Glutamatergic neuron (in vitro differentiated cells): ENCODE results near the gene WDFY1. TPM values are rescaled to one million over a fixed set of nuclear protein-coding genes. Genes with fewer than 3 reads are reported as not detected.

Experiments
- DNase-seq: peaks from one replicate; pipeline ENCODE4 v3.0.0; 2022
- H3K27ac Mint-ChIP-seq: one replicate; pipeline ENCODE4 v1.8.0; 2020; ENCODE audit warnings: mild to moderate bottlenecking, mixed read lengths, inconsistent platforms; ENCODE audit not compliant: unreplicated experiment
- H3K27me3 Mint-ChIP-seq: one replicate; pipeline ENCODE4 v1.8.0; 2020; ENCODE audit warnings: mild to moderate bottlenecking, moderate library complexity, mixed read lengths, inconsistent platforms; ENCODE audit not compliant: unreplicated experiment
- H3K36me3 Mint-ChIP-seq: one replicate; pipeline ENCODE4 v1.8.0; 2020; ENCODE audit warnings: mild to moderate bottlenecking, mixed read lengths, inconsistent platforms; ENCODE audit not compliant: unreplicated experiment
- H3K4me1 Mint-ChIP-seq: one replicate; pipeline ENCODE4 v1.8.0; 2020; ENCODE audit warnings: mild to moderate bottlenecking, low read depth, mixed read lengths, inconsistent platforms; ENCODE audit not compliant: unreplicated experiment
- H3K4me3 Mint-ChIP-seq: one replicate; pipeline ENCODE4 v1.8.0; 2020; ENCODE audit warnings: mild to moderate bottlenecking, mixed read lengths, inconsistent platforms; ENCODE audit not compliant: unreplicated experiment
- H3K9me3 Mint-ChIP-seq: one replicate; pipeline ENCODE4 v1.8.0; 2020; ENCODE audit warnings: mild to moderate bottlenecking, moderate library complexity, mixed read lengths, inconsistent platforms; ENCODE audit not compliant: unreplicated experiment
- CTCF ChIP-seq: fragments of 200-600 bp; sonication (generic); IDR thresholded peaks from one replicate; pipeline ENCODE4 v1.5.0; 2021; ENCODE audit not compliant: partially characterized antibody, unreplicated experiment
- total RNA-seq: library from RNA; stranded (reverse); fragmentation: NEBNext Ultra II Directional; extraction: Animal tissue kit (Norgen Biotek cat#: 25700); gene quantifications from one replicate; pipeline ENCODE4 v1.2.1, GENCODE V29; 2021; ENCODE audit not compliant: unreplicated experiment

Gene WDFY1
- total RNA-seq, 1 donor from 2014 or later: 33.0 TPM

- DNase-seq: no peak
- Mint-ChIP-seq H3K4me3 (no peak overlapping the region), H3K36me3 (no peaks in the 10 kb centered on the region), H3K4me1 (peaks cover 11% of the 10 kb centered on the region), H3K27ac (no peak overlapping the region), H3K9me3 (peaks cover 2% of the 10 kb centered on the region), H3K27me3 (no peaks in the 10 kb centered on the region)
- no peak for TF ChIP-seq CTCF
Measured at GRCh38 chr2:223905996-223906395, 39.1 kb downstream of the WDFY1 start.

DNA sequence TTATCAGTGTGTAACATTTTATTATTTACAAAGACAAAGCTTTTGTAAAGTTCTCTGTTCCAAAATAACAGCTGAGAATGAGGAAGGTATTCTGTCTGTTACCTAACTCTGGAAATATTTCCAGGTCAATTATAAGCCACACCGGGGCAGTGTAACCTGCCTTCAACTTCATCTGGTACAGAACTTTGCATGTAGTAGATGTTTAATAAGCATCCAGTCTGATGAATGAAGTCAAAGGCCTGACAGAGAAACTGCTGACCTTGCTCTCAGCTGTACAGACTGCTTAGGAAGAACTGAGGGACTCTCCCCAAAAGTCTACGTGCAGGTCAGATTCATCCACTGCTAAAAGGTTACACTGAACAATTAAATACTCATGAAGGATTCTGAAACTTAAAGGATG is 43.3 kb downstream of the WDFY1 start:
- DNase-seq: no peak
- Mint-ChIP-seq H3K4me3 (no peak overlapping the region), H3K36me3 (peaks cover 5% of the 10 kb centered on the region), H3K27ac (no peak overlapping the region), H3K9me3 (no peaks in the 10 kb centered on the region), H3K4me1 (peaks cover 17% of the 10 kb centered on the region), H3K27me3 (no peaks in the 10 kb centered on the region)
- no peak for TF ChIP-seq CTCF

DNA sequence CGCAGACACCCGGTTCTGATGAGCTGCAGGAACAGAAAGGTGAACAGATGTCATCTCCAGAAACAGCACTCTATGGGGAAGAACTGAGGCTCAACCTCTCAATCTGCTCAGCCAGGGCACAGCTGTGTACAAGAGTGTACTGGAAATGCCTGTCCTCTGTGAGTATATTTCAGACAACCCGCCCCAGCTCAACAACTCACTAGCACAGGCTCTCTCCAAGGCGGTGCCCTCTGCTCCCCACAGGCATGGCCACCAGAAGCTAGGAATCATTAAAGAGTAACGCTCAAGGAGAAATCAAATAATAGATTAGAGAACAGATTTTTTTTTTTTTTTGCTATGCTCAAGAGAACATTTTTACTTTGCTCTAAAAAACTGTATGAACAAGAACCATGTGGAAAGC is 43.8 kb downstream of the WDFY1 start:
- H3K27ac Mint-ChIP-seq: peak overlapping the region; percentile 89
- H3K4me3 Mint-ChIP-seq: peak overlapping the region; percentile 7
- peak; percentile 43 for DNase-seq
- no peaks in the 10 kb centered on the region for H3K27me3 Mint-ChIP-seq
- H3K9me3 Mint-ChIP-seq: no peaks in the 10 kb centered on the region
- H3K4me1 Mint-ChIP-seq: peaks cover 17% of the 10 kb centered on the region
- no peak for TF ChIP-seq CTCF
- H3K36me3 Mint-ChIP-seq: peaks cover 5% of the 10 kb centered on the region

- H3K27ac Mint-ChIP-seq: peak overlapping the region; percentile 89
- peaks cover 17% of the 10 kb centered on the region for H3K4me1 Mint-ChIP-seq
- no peaks in the 10 kb centered on the region for H3K9me3 Mint-ChIP-seq
- H3K4me3 Mint-ChIP-seq: peak overlapping the region; percentile 7
- TF ChIP-seq CTCF: no peak
- H3K36me3 Mint-ChIP-seq: peaks cover 5% of the 10 kb centered on the region
- no peaks in the 10 kb centered on the region for H3K27me3 Mint-ChIP-seq
- DNase-seq: no peak
Measured at GRCh38 chr2:223900531-223900930, 44.6 kb downstream of the WDFY1 start.

DNA sequence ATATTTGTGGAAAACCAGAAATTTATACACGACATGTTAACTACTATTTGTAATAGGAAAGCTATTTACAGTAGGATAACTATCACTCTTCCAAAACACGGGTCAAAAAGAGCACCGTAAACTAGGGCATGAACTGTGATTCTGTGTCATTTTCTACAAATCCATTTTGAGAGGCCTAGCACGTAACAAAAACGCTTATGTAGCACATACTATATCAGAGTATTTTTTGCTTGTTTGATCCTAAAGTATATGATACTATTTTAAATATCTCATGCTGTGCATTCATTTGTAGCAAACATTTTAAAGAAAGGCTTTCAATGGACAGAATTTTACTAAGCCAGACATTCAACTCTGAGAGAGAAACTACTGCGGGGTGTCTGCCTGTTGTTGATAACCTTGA is 45.1 kb downstream of the WDFY1 start:
- H3K27ac Mint-ChIP-seq: no peak overlapping the region
- no peak for TF ChIP-seq CTCF
- no peak overlapping the region for H3K4me3 Mint-ChIP-seq
- peaks cover 5% of the 10 kb centered on the region for H3K36me3 Mint-ChIP-seq
- DNase-seq: no peak
- no peaks in the 10 kb centered on the region for H3K9me3 Mint-ChIP-seq
- no peaks in the 10 kb centered on the region for H3K27me3 Mint-ChIP-seq
- H3K4me1 Mint-ChIP-seq: peaks cover 17% of the 10 kb centered on the region
